ENCODE results near the gene METTL9. TPM values are rescaled to one million over a fixed set of nuclear protein-coding genes. Genes with fewer than 3 reads are reported as not detected.
"Not testable (repeated sequence)": the region's sequence is repeated elsewhere in the genome, so short reads cannot be mapped to it uniquely, and the experiment has no call there.

Gene METTL9
- polyA plus RNA-seq, 3 donors: 227 to 256 (median 243) TPM

GRCh38 chr16:21567496-21567895 lies 31.9 kb upstream of the METTL9 start:
- not testable (repeated sequence) for DNase-seq

GRCh38 chr16:21568502-21569189 lies 30.7 kb upstream of the METTL9 start:
- no peak for DNase-seq

- no peak for DNase-seq
These were observed 28.7 kb upstream of the METTL9 start for GRCh38 chr16:21570676-21571017.

- DNase-seq: not testable (repeated sequence)
These were observed 25.9 kb upstream of the METTL9 start for GRCh38 chr16:21573506-21573905.

GRCh38 chr16:21574372-21574771 lies 25.0 kb upstream of the METTL9 start:
- no peak for DNase-seq

GRCh38 chr16:21576323-21576722 lies 23.1 kb upstream of the METTL9 start:
- not testable (repeated sequence) for DNase-seq

- DNase-seq: not testable (repeated sequence)
These were observed 21.9 kb upstream of the METTL9 start for GRCh38 chr16:21577487-21577886.

- DNase-seq: not testable (repeated sequence)
These were observed 21.1 kb upstream of the METTL9 start for GRCh38 chr16:21578311-21578710.

- not testable (repeated sequence) for DNase-seq
These were observed 19.2 kb upstream of the METTL9 start for GRCh38 chr16:21580131-21580530.

- DNase-seq: no peak
These were observed 18.6 kb upstream of the METTL9 start for GRCh38 chr16:21580807-21581206.

- no peak for DNase-seq
These were observed 14.6 kb upstream of the METTL9 start for GRCh38 chr16:21584817-21585216.

- not testable (repeated sequence) for DNase-seq
These were observed 10.8 kb upstream of the METTL9 start for GRCh38 chr16:21588593-21588992.

GRCh38 chr16:21589551-21589950 lies 9.8 kb upstream of the METTL9 start:
- DNase-seq: no peak

- DNase-seq: no peak
These were observed 9.1 kb upstream of the METTL9 start for GRCh38 chr16:21590287-21590686.

- DNase-seq: no peak
These were observed 8.6 kb upstream of the METTL9 start for GRCh38 chr16:21590796-21591195.

- no peak for DNase-seq
These were observed 7.2 kb upstream of the METTL9 start for GRCh38 chr16:21592191-21592590.

GRCh38 chr16:21593530-21594289 lies 5.7 kb upstream of the METTL9 start:
- DNase-seq: no peak

GRCh38 chr16:21597561-21598030 lies 1.8 kb upstream of the METTL9 start:
- no peak for DNase-seq

- DNase-seq: no peak
These were observed 1.2 kb upstream of the METTL9 start for GRCh38 chr16:21598206-21598605.

GRCh38 chr16:21598701-21599121 lies 666 bp upstream of the METTL9 start:
- no peak for DNase-seq

- DNase-seq: peak; percentile 29
These were observed 825 bp downstream of the METTL9 start for GRCh38 chr16:21600031-21600773.

GRCh38 chr16:21602785-21603184 lies 3.4 kb downstream of the METTL9 start:
- DNase-seq: no peak

- peak; percentile 34 for DNase-seq
These were observed 4.6 kb downstream of the METTL9 start for GRCh38 chr16:21603928-21604327.
